SKM-1 (cell line): ENCODE data around the gene PKD1.
"Not testable (repeated sequence)": the region's sequence is repeated elsewhere in the genome, so short reads cannot be mapped to it uniquely, and the experiment has no call there.

ENCODE experiments used
- DNase-seq: peaks from one replicate; lab custom pipeline; 2025; ENCODE audit not compliant: unreplicated experiment; lab: John Stamatoyannopoulos, UW

PKD1 gene

GRCh38 chr16:2126161-2126743 is 9.4 kb downstream of the PKD1 start:
- DNase-seq: not testable (repeated sequence)

GRCh38 chr16:2125609-2126008 is 10.1 kb downstream of the PKD1 start:
- not testable (repeated sequence) for DNase-seq

GRCh38 chr16:2124694-2125444 is 10.8 kb downstream of the PKD1 start:
- not testable (repeated sequence) for DNase-seq

GRCh38 chr16:2124377-2124693 is 11.4 kb downstream of the PKD1 start:
- not testable (repeated sequence) for DNase-seq

- not testable (repeated sequence) for DNase-seq
Measured at GRCh38 chr16:2123706-2124376, 11.9 kb downstream of the PKD1 start.

- not testable (repeated sequence) for DNase-seq
Measured at GRCh38 chr16:2122934-2123683, 12.6 kb downstream of the PKD1 start.

GRCh38 chr16:2122429-2122828 is 13.3 kb downstream of the PKD1 start:
- no peak for DNase-seq

- DNase-seq: no peak
Measured at GRCh38 chr16:2121853-2122252, 13.8 kb downstream of the PKD1 start.

- not testable (repeated sequence) for DNase-seq
Measured at GRCh38 chr16:2121325-2121724, 14.4 kb downstream of the PKD1 start.

GRCh38 chr16:2117960-2118722 is 17.6 kb downstream of the PKD1 start:
- DNase-seq: not testable (repeated sequence)

- DNase-seq: not testable (repeated sequence)
Measured at GRCh38 chr16:2117341-2117740, 18.4 kb downstream of the PKD1 start.

GRCh38 chr16:2116428-2116827 is 19.3 kb downstream of the PKD1 start:
- DNase-seq: not testable (repeated sequence)

- no peak for DNase-seq
Measured at GRCh38 chr16:2115591-2115973, 20.1 kb downstream of the PKD1 start.

GRCh38 chr16:2114885-2115590 is 20.7 kb downstream of the PKD1 start:
- DNase-seq: not testable (repeated sequence)

GRCh38 chr16:2114225-2114624 is 21.5 kb downstream of the PKD1 start:
- DNase-seq: not testable (repeated sequence)

- DNase-seq: not testable (repeated sequence)
Measured at GRCh38 chr16:2112539-2113106, 23.1 kb downstream of the PKD1 start.

GRCh38 chr16:2111412-2112335 is 24.0 kb downstream of the PKD1 start:
- DNase-seq: not testable (repeated sequence)

- not testable (repeated sequence) for DNase-seq
Measured at GRCh38 chr16:2111009-2111353, 24.7 kb downstream of the PKD1 start.
